Fibroblast of skin of right biceps (primary cell): ENCODE results near the gene GNB1L.

Source experiments
- DNase-seq: peaks from one replicate; pipeline ENCODE4 v3.0.0-alpha.2; 2013

GNB1L gene

DNA sequence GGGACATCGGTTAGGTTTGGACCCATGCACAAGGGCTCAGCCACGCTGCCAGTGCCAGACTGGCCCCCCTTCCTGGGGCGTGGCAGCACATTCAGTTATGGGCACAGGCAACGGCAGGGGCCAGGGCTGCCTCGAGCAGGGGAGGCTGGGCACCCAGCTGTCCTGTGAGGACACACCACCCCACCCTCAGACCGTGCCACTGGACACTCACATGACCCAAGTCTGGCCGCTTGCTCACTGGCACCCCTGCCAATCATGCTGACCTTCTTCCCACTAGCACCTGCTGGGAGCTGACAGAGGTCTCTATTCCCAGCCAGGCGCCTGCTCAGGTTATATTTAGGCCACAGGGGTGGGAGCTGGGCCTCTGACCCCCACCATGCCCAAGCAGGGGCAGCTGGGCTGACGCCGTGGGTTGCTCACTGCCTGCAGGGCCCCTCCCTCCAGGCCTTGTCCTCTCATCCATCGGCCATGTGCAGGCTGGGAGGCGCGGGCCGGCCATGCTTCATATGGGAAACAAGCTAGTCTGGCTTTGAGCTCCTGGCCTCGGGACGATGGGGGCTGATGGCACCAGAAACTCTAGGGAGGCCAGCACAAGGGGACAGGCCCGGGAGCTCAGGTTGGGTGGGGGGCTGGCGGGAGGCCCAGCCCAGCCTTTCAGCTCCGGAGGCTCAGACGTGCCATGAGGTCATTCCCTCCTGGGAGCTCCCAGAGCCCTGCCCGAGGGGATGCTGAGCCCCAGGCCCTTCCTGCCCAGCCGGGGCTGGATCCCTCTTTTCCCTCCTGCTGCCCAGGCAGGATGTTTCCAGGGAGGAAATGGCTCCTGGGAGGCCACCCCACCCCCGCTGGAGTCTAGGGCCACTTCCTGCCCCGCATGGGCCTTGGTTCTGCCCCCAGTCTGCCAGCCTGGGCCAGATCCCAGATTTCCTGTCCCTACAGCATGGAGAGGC, 109.2 kb downstream of the GNB1L start:
- no peak for DNase-seq

DNA sequence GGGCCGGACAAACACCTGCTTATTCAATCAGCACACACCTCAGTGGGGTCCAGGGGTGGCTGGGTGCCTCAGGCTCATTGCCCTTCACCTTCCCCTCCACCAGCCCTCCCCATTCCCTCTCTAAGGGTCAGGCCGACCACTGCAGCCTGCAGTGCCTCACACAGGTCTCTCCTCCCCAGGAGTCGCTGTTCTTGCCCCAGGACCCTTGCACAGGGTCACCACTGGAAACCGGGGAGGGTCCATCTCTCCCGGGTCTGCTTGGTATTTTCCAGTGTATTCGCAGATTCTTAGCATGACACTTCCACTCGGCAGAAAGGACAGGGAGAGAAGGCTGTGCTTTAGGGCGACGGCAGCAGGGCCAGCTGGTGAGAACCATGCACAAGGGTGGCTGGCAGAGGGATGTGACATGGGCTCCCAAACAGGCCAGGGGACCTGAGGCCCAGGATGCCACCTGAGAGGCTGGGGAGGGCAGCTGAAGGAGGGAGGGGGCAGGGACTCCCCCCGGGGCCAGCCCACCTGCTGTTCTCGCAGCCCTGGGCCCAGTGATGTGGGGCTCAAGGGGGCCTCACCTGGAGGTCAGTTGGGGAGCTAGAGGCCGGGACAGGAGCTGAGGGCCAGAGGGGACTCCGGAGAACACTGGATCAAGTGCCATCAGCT, 110.2 kb downstream of the GNB1L start:
- no peak for DNase-seq

DNA sequence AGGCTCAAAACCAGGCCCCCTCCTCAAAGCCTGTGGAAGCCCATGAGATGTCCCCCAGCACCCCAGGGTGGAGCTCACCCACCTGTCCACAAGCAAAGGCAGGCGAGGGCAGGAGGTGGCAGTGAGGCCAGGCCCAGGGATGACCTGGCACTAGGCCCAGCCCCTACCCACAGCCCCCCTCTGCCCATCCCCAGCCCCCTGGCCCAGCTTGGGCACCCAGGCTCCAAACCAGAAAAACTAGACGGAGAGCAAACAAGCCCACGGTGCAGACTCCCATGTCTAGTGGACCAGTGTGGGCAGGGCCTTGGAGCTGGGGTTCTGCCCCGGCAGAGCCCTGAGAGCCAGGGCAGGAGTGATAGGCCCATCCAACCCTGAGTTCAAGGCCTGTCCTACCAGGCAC, 111.0 kb downstream of the GNB1L start:
- DNase-seq: no peak

DNA sequence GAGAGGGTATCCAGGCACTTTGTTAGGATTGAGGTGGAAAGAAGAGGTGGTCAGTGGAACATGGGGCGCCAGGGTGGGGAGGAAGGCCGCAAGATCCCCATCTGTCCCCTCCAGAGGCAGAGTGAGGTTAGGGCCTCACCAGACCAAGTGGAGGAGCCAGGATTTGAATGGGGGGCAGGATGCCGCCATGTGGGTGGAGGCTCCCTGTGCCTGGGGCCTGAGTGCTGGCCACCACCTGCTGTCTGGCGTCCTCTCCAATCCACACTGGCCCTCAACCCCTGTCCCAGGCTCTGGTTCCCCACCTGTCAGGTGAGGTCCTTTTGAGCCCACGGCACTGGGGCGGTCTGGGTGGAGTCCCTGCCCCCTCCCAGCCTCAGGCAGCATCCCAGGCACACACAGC, 111.6 kb downstream of the GNB1L start:
- no peak for DNase-seq

DNA sequence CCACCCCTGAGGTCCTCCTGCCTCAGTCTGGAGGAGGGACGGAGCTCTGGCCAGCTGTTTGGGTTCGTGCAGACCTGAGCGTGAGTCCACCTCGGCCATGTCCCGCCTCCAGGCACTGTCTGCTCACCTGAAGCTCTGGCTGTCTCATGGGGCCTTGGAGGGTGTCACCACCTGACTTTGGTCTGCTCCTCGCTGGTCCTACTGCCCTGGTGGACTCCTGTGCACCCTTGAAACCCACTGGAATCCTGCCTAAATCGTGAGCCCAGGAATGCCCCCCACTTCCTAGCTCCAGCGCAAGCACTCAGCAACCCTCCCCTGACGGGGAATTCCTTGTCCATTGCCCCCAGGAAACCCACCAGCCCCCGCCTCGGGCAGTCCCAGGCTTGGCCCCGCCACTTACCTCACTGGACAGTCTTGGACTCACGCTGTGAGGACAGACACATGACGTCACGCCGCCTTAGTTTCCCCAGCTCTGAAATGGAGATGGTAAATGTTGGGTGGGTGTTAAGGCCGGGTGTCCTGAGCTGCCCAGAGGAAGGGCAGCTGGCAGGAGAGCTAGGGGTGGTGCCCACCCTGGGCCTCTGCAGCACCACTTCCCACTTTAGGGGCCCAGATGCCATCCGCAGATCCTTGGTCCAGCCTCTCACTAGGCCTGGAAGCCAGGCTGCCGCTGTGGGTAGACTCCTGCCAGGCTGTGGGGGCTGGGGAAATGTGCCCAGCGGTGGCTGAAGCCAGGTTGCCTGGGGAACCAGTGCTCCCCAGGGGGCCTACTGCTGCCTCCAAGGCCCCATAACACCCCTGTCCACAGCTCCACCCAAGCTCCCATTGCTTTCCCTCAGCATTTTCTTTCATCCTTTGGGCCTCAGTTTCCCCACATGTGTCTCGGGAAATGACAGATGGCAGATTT, 112.3 kb downstream of the GNB1L start:
- DNase-seq: no peak

DNA sequence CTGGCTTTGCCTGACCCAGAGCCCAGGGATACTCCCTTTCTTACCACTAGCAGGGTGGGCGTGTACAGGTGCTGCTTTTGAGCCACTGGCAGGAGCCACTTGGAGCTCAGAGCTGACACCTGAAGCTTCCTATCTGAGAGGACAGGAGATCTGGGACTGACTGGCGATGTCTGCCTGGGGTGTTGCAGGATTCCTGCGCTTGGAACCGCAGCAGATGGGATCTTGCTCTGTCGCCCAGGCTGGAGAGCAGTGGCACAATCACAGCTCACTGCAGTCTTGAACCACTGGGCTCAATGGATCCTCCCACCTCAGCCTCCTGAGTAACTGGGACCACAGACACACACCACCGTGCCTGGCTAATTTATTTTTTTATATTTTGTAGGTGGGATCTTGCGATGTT, 113.6 kb downstream of the GNB1L start:
- DNase-seq: no peak

DNA sequence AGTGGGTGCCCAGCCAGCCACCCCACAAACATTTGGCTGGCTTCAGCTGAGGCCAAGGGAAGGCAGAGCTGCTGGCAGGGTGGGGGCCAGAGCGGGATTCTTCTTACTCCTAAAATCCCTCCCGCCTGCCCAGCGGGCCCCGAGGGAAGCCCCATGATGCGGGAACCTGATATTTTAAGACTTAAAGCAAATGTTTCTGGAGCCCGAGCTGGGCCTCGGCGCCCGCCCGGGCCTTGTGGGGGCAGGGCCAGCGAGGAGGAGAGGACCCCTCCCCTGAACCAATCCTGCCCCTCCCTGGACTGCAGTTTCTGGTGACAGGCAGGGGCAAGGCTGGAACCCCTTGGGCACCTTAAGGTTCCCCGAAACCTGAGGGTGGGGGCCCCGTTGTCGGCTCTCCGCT, 114.1 kb downstream of the GNB1L start:
- no peak for DNase-seq

DNA sequence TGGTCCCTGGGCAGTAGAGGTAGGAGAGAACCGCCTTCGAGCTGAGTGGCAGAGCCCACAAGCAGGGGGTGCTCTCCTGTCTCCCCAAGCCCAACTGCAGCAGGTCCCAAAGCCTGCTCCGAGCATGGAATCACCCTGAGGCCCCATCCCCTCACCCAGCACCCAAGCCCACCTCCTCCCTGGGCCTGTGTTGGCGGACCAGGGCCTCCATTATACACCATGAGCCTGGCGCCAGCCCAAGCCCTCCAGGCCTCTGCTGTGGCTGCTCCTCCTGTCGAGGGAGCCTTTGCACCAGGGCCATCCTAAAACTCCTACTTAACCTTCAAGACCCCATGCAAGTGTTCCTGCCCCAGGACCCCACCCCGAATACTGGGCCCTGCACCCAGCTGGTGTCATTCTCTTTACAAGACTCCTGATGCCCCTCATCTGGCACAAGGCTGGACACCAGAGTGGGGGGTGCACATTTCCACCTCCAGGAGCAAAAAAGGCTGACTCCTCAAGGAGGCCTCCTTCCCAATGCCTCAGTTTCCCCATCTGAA, 114.7 kb downstream of the GNB1L start:
- no peak for DNase-seq

DNA sequence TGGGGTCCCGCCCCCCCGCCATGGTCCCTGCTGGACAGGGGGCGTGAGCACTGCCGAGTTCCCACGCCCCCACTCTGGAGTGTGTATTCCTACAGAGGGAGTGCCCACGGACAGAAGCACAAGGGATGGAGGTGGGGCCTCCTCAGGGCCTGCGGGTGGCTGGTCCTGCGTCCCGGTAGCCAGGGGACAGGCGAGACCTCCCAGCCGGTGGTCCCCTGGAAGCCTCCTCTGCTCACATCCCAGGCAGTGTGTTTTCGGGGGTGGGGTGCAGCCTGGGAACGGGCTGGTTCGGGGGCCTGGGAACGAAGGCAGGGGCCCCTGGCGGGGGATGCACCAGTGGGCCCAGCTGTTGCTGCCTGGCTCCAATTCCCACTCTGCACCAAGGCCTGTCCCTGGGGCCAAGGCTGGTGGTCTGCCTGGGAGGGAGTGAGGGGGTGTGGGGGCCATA, 115.2 kb downstream of the GNB1L start:
- no peak for DNase-seq

DNA sequence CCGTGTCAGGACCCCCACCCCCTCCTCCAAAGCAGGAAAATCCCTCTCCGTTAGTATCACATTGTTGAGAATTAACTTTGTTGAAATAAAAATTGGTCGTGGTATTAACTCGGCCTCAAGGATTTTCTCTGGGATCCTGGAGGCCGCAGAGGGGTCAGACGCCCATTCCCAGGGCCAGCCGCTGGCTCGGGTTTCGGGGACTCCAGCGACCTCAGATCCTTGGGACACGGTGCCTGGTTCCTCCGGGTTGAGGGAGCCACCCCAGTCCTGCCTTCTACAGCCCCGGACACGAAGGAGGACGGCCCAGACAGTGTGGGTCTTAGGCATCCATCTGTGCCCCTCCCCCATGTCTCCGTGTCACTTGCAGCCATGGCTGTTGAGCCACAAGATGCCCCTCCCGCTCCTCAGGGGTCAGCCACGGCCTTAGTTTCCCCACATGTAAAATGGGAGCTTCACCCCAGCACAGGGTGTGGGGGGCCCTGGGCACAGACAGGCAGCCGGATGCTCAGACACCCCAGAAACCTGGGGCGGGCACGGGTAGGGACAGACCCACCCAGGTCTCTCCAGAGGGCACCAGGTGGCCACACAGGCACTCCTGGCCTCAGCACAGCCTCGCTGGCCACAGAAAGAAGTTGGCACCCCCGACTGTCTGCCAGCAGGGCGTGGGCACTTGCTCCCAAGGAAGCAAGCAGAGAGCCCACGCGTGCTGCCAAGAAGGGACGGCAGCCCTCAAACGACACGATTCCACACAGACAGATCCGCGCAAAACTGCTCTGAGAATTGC, 115.8 kb downstream of the GNB1L start:
- no peak for DNase-seq

DNA sequence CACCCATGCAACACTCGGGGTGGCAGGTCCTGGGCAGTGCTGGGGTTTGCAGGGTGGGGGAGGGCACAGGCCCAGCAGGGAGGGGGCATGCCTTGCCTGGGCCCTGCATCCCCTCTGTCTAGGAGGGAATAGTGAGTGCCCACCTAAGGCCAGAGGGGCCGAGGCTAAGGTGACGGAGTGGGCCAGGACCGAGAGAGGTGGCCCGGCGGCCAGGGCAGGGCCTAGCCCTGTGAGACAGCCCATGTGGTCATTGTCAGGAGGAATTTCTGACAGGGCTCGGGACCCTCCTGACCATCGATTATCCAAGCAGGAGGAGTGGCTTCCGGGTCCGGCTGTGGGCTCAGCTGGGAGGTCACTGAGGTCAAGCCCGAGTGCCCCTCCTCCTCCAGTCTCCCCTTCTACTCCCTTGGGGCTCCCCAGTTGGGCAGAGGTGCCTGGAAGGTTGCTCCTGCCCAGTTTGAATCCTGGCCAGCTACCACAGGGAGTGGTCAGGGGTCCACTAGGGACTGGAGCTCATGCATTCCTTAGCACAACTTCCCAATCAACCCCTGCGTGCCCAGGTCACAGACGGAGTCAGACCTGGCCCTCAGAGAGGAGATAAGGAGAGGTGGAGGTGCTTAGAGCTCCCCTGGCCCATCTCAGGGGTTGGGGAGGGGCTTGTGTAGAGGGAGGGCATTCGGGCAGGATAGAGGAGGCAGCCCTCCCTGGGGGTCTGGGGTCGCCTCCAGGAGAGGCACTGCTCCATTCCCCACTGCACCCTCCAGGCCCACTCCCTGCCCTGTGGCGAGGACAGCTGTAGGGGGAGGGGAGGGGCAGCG, 116.6 kb downstream of the GNB1L start:
- no peak for DNase-seq

DNA sequence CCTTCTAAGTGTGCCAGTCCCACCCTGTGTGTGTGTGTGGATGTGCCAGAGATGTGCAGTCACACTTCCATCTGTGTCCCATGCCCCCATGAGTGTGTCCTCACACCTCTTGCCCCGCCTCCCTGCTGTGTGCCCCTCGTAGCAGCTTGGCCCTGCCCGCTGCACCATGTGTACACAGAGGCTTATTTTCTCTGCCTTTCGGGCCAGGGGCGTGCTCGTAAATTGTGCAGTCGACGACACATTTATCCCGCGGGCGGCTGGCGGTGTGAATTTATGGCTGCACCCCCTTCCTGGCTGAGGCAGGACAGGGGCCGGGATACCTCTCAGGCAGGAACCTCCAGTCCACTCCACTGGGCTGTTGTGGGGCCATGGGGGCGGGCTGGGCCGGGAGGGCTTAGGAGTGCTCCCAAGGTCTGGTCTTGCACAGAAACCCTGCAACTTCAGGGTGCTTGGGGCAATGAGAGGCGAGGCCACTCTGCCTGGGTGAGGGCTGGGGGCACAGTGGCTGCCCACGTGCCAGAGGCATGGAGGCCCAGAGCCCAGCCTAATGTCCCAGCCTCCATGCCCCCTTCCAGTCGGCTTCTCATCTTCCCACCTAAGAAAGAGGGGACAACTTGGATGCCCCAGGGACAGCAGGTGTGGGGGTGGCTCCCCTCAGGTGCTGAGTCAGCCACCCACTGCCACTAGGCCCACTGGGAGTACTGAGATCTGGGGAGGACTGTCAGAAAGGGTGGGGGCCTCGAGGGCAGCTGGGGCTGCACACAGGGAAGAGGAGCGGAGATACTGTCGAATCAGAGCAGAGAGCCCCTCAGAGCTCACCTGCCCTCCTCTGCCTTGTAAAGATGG, 118.8 kb downstream of the GNB1L start:
- DNase-seq: no peak

DNA sequence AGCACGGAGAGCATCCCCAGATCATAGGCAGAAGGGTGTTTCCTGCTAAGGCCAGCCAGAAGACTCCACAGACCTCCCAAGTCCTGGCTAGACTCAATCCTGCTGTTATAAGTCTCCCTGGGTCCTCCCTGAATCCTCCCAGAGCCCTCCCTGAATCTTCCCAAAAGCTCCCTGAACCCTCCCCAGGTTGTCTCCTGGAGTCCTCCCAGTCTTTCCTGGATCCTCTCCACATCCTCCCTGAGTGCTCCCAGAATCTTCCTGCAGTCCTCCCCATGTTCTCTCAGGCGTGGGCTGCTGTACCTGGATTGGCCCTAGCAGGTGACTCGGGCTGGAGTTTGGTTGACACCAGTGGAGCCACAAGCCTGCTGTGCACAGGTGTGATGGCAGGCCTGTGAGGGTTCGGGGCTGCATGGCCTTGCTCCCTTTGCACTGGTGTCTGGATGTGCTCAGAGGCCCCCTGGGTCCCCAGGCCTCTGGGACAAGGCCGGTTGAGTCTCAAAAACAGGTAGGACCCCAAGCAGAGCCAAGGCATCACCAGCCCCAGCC, 119.8 kb downstream of the GNB1L start:
- no peak for DNase-seq

DNA sequence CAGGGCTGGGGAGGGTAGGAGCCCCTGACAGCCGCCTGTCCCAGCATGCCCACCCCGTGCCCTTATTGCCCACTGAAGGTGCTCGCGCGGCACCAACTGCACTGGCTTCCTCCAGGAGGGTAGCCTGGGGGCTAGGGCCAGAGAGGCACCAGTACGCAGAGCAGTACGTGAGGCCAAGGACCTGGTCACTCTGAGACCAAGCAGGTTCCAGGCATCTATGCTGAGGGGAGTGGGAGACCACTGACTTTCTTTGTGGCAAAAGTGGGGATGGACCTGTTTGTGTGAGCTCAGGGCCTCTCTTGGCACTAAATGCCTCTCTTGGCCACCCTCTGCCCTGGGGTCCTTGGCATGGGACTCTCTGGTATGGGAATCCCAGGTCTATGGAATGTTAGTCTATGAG, 120.5 kb downstream of the GNB1L start:
- DNase-seq: no peak

DNA sequence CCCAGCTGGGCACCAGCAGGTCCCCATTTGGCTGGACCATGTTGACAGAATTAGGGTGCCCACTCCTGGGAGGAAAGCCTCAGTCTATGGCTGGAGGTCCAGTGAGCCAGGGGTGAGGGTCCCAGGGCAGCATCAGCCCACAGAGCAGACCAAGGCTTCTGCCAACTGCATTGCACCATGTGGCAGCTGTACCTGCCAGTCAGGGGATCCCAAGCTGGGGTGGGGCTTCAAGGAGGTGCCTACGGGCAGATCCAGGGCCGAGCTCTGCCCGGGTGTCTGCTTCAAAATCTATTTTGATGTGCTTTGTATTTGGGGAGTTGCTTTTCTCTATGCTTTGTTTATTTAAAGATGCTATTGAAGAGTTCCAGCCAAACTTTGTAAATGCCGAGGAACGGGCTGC, 120.9 kb downstream of the GNB1L start:
- no peak for DNase-seq
